Lower lobe of right lung (tissue), 2 donors: Measurements from ENCODE around the gene SRGAP3. TPM values are rescaled to one million over a fixed set of nuclear protein-coding genes. Genes with fewer than 3 reads are reported as not detected.

Experiments
- ATAC-seq, 2 donors: fragments of 200-7000 bp; cut with Tn5 transposase; one replicate each; pipeline ENCODE4 v1.9.1; 2020 to 2022; ENCODE audit warnings: mild to moderate bottlenecking in 2 of 2, moderate library complexity in 2 of 2
- DNase-seq: peaks from one replicate; pipeline ENCODE4 v3.0.0-alpha.2; 2020
- H3K27ac ChIP-seq: fragments of 200-600 bp; one replicate; pipeline ENCODE4 v1.8.0; 2022
- H3K27me3 ChIP-seq: fragments of 200-600 bp; one replicate; pipeline ENCODE4 v1.8.0; 2022; ENCODE audit warnings: low read depth
- H3K36me3 ChIP-seq: fragments of 200-600 bp; one replicate; pipeline ENCODE4 v1.8.0; 2022; ENCODE audit warnings: mild to moderate bottlenecking
- H3K4me1 ChIP-seq: fragments of 200-600 bp; one replicate; pipeline ENCODE4 v1.8.0; 2022
- H3K4me3 ChIP-seq: fragments of 200-600 bp; one replicate; pipeline ENCODE4 v1.8.0; 2022; ENCODE audit warnings: mild to moderate bottlenecking
- H3K9me3 ChIP-seq: fragments of 200-600 bp; one replicate; pipeline ENCODE4 v1.8.0; 2022
- intact Hi-C: fragments of 100-400 bp; cut with DNase I; formaldehyde crosslinking; loops from one replicate; pipeline ENCODE4 v1.11.0; 2022
- total RNA-seq: library from RNA; stranded (reverse); fragmentation: NEBNext Ultra II Directional; extraction: Animal tissue kit (Norgen Biotek cat#: 25700); gene quantifications from one replicate; pipeline ENCODE4 v1.2.1, GENCODE V29; 2021
- TF ChIP-seq, protein P1 (sequence below): fragments of 200-600 bp; IDR thresholded peaks from one replicate; pipeline ENCODE4 v1.8.0; 2022; ENCODE audit warnings: antibody characterized with exemption, mild to moderate bottlenecking
- donor health status: DM: no; HTN: yes; CAD: no; lungs with severe emphysema.

SRGAP3 gene
- total RNA-seq, 1 donor from 2014 or later, result 7.8 TPM

DNA sequence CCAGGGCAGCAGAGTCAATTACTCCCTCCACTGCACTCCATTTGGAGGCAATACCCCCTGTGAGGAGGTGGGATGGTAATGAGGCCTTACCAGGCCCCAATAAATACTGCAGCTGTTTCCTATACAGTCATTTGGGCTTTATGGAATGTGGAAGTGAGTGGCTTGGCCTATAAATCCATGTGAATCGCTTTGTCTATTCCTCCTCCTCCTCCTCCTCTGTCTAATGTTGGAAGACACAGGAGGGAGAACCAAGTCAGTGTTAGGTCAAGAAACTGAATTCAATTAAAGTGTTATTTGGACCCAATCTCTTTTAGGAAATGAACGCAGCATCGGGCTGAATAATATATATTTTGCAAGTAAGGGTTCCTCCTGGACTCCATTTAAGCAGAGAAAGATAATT lies 17.3 kb upstream of the SRGAP3 start:
- H3K9me3 ChIP-seq, result no peaks in the 10 kb centered on the region
- no peaks in the 10 kb centered on the region for H3K27me3 ChIP-seq
- DNase-seq (no peak), ATAC-seq (no peak)
- no peaks in the 10 kb centered on the region for H3K4me1 ChIP-seq
- H3K36me3 ChIP-seq, result no peaks in the 10 kb centered on the region
- TF ChIP-seq, protein P1, sequence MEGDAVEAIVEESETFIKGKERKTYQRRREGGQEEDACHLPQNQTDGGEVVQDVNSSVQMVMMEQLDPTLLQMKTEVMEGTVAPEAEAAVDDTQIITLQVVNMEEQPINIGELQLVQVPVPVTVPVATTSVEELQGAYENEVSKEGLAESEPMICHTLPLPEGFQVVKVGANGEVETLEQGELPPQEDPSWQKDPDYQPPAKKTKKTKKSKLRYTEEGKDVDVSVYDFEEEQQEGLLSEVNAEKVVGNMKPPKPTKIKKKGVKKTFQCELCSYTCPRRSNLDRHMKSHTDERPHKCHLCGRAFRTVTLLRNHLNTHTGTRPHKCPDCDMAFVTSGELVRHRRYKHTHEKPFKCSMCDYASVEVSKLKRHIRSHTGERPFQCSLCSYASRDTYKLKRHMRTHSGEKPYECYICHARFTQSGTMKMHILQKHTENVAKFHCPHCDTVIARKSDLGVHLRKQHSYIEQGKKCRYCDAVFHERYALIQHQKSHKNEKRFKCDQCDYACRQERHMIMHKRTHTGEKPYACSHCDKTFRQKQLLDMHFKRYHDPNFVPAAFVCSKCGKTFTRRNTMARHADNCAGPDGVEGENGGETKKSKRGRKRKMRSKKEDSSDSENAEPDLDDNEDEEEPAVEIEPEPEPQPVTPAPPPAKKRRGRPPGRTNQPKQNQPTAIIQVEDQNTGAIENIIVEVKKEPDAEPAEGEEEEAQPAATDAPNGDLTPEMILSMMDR, result no peak
- no peak overlapping the region for H3K4me3 ChIP-seq
- H3K27ac ChIP-seq, result no peak overlapping the region
- intact Hi-C loops, result no loop called here

DNA sequence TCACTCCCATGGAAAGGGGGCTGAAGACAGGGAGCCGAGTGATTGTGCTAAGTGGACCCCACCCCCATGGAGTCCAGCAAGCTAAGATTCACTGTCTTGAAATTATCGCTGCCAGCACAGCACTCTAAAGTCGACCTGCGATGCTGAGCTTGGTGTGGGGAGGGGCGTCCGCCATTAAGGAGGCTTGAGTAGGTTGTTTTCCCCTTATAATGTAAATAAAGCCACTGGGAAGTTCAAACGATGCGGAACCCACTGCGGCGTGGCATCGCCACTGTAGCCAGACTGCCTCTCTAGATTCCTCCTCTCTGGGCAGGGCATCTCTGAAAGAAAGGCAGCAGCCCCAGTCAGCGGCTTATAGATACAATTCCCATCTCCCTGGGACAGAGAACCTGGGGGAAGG lies 10.9 kb upstream of the SRGAP3 start:
- intact Hi-C loops, result no loop called here
- no peak overlapping the region for H3K27ac ChIP-seq
- H3K4me3 ChIP-seq, result no peak overlapping the region
- H3K4me1 ChIP-seq, result no peaks in the 10 kb centered on the region
- DNase-seq (no peak), ATAC-seq (no peak)
- H3K9me3 ChIP-seq, result peaks cover 10% of the 10 kb centered on the region
- H3K27me3 ChIP-seq, result no peaks in the 10 kb centered on the region
- H3K36me3 ChIP-seq, result no peaks in the 10 kb centered on the region
- TF ChIP-seq, protein P1, result no peak

DNA sequence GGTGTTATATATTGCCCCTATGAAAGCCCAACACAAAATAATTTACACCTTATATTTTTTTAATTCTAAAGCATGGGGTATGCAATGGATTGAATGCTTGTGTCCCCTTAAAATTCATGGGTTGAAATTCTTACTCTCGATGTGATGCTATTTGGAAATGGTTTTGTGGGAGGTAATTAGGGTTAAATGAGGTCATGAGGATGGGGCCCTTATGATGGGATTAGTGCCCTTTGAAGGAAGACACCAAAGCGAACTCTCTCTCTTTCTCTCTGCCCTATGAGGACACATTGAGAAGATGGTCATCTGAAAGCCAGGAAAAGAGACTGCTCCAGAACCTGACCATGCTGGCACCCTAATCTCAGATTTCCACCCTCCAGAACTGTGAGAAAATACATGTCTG lies 7.6 kb upstream of the SRGAP3 start:
- no peak for ATAC-seq
- H3K36me3 ChIP-seq, result no peaks in the 10 kb centered on the region
- H3K27me3 ChIP-seq, result no peaks in the 10 kb centered on the region
- no peak overlapping the region for H3K4me3 ChIP-seq
- TF ChIP-seq, protein P1, result no peak
- DNase-seq, result no peak
- H3K4me1 ChIP-seq, result no peaks in the 10 kb centered on the region
- H3K9me3 ChIP-seq, result peaks cover 10% of the 10 kb centered on the region
- intact Hi-C loops, result no loop called here
- no peak overlapping the region for H3K27ac ChIP-seq

DNA sequence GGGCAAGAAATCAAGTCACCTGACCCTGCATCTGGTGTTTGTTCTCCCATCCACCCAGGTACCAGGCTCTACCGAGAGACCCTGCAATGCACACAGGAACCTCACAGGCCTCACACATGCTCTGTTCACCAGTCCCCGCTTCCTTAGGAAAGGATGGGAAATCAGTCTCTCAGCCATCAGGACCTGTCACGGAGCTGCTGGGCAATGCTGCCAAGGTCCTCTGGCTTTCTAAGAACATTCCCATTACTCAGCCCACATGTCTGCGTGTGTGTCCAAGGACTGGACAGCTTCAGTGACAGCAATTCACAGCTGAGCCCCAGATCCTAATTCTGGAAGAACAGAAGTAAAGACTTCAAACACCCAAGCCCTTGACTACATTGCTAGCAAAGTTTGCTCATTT lies 6.5 kb upstream of the SRGAP3 start:
- Histone ChIP-seq H3K4me1 (no peaks in the 10 kb centered on the region), H3K36me3 (no peaks in the 10 kb centered on the region), H3K27ac (no peak overlapping the region), H3K9me3 (peaks cover 10% of the 10 kb centered on the region), H3K27me3 (no peaks in the 10 kb centered on the region), H3K4me3 (no peak overlapping the region)
- intact Hi-C loops, result no loop called here
- no peak for DNase-seq
- ATAC-seq, result no peak
- TF ChIP-seq, protein P1, result no peak

DNA sequence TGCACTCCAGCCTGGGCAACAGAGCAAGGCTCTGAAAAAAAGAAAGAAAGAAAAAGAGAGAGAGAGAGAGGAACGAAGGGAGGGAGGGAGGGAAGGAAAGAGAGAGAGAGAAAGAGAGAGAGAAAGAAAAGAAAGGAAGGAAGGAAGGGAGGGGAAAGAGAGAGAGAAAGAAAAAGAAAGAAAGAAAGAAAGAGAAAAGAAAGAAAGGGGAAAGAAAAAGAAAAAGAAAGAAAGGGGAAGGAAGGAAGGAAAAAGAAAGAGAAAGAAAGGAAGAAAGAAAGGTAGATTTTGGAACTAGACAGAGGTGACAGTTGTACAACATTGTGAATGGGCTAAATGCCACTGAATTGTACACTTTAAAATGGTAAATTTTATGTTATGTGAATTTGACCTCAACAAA lies 5.3 kb upstream of the SRGAP3 start:
- intact Hi-C loops, result no loop called here
- no peaks in the 10 kb centered on the region for H3K27me3 ChIP-seq
- H3K4me3 ChIP-seq, result no peak overlapping the region
- peaks cover 5% of the 10 kb centered on the region for H3K4me1 ChIP-seq
- DNase-seq, result no peak
- no peak overlapping the region for H3K27ac ChIP-seq
- H3K36me3 ChIP-seq, result no peaks in the 10 kb centered on the region
- TF ChIP-seq, protein P1, result no peak
- peaks cover 10% of the 10 kb centered on the region for H3K9me3 ChIP-seq
- ATAC-seq, result no peak

DNA sequence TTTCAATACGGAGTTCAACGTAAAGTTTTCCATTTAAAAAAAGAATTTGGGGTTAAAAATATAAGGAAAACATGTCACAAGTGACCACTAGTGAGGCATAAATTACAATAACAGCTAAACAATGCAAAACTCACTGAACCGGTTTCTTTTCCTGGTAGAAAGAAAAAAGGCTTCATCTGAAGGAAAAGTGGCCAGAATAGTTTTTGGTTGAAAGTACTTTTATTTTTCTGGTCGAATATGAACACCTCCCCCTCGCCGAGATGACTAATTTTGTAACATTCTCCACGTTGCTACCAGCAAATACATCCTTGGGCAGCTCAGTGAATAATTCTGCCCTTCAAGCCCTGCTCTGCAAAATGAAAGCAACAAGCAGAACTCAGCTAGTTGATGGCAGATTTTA lies 3.9 kb upstream of the SRGAP3 start:
- DNase-seq, result no peak
- Histone ChIP-seq H3K27me3 (no peaks in the 10 kb centered on the region), H3K4me1 (peaks cover 12% of the 10 kb centered on the region), H3K27ac (no peak overlapping the region), H3K9me3 (peaks cover 10% of the 10 kb centered on the region), H3K4me3 (no peak overlapping the region), H3K36me3 (no peaks in the 10 kb centered on the region)
- intact Hi-C loops, result no loop called here
- TF ChIP-seq, protein P1, result no peak
- ATAC-seq, result no peak
